ENCODE results near the gene TRAF1.

GRCh38 chr9:120909904-120910303 is 16.7 kb downstream of the TRAF1 start:
- no peak for TF ChIP-seq REST (IDR thresholded peaks at IDR 0.05)
- no peak for TF ChIP-seq CTCF (IDR thresholded peaks at IDR 0.05; ENCODE audit: low read depth, low read length, missing input control)
- no peak for TF ChIP-seq GABPA (IDR thresholded peaks at IDR 0.05 in 1 of 2, conservative IDR thresholded peaks at IDR 0.05 in 1 of 2)
- no peak for TF ChIP-seq RAD21 (IDR thresholded peaks at IDR 0.05)
- no peak for TF ChIP-seq SP1 (IDR thresholded peaks at IDR 0.05)
- TF ChIP-seq TAF1 (conservative IDR thresholded peaks at IDR 0.05) = no peak
- no peak for TF ChIP-seq YY1 (IDR thresholded peaks at IDR 0.05)
- no peak for TF ChIP-seq FOXA2 (IDR thresholded peaks at IDR 0.05)
- TF ChIP-seq EGR1 (IDR thresholded peaks at IDR 0.05; ENCODE audit: low read depth in 2 of 2) = no peak

Measured in liver (tissue), 3 donors.